Stimulated activated CD8-positive, alpha-beta memory T cell treated with anti-CD3 and anti-CD28 coated beads, Interleukin-4, amount 100 ng/mL, for 24 hours (primary cell): ENCODE measurements around the gene ZNF385A.
A peak's percentile ranks its signal among the peaks of the same experiment; 100 is the strongest.

ENCODE experiments used
- DNase-seq: peaks from one replicate; pipeline ENCODE4 v3.0.0-alpha.2; 2020; ENCODE audit warnings: low read depth

The ZNF385A gene

GRCh38 chr12:54373649-54374561 lies 10.6 kb downstream of the ZNF385A start:
- no peak for DNase-seq

- no peak for DNase-seq
Observed at GRCh38 chr12:54372113-54372806, 12.3 kb downstream of the ZNF385A start.

DNA sequence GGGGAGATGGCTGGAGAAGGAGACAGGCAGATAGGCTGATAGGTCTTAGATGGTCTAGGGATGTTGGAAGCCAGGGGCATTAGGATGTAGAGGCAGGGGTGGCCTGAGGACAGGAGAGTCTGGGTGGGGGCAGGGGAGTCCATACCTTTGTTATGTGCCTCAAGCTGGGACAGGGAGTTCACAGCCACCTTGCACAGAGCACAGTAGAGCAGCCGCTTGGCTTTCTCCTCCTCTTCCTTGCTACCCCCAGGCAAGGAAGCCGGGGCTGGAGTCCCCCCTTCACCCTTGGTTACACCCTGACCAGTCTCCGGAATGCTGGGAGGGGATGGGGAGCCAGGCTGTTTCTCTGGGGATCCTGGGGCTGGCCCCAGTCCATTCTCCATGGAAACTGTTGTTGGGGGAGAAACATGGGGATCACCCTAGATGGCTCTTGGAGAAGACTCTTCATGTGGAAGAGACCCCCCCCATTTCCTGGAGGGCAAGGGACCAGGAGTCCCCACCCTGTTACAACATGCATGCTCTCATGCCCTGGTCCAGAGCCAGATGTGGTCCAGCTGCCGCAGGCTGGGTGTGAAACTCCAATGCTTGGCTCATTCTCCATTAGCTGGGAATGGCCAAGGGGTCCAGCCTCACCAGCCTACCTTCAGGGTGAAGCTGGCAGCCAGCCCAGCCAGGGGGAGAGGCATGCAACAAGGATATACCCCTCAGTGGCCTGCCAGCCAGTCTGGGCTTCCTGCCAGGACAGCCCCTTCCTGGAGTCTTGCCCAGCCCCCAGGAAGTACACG lies 13.0 kb downstream of the ZNF385A start:
- DNase-seq = no peak

DNA sequence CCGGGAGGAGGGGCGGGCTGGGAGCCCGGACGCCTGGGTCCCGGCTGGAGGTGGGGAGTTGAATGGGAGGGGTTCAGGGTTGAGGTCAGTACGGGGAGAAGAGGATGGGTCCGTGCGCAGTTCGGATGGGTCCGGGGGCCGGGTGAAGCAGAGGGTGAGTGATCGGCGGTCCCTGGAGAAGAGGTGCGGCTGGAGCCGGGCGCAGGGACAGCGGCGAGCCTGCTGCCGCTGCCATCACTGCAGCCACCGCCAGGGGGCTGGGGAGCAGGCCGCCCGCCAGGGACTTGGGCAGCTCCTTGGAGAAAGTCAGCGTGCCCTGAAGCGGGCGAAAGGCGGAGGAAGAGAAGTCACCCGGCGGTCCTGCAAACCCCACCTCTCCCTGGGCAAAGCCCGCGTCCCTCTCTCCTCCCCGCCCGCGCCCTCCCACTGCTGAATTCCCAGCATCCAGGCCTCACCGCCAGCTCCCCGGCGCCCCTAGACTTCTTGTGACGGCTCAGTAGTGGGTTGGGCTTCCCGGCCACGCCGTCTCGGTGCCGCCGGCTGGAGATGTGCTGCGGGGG lies 14.3 kb downstream of the ZNF385A start:
- no peak for DNase-seq

GRCh38 chr12:54369597-54370131 lies 14.9 kb downstream of the ZNF385A start:
- no peak for DNase-seq

DNA sequence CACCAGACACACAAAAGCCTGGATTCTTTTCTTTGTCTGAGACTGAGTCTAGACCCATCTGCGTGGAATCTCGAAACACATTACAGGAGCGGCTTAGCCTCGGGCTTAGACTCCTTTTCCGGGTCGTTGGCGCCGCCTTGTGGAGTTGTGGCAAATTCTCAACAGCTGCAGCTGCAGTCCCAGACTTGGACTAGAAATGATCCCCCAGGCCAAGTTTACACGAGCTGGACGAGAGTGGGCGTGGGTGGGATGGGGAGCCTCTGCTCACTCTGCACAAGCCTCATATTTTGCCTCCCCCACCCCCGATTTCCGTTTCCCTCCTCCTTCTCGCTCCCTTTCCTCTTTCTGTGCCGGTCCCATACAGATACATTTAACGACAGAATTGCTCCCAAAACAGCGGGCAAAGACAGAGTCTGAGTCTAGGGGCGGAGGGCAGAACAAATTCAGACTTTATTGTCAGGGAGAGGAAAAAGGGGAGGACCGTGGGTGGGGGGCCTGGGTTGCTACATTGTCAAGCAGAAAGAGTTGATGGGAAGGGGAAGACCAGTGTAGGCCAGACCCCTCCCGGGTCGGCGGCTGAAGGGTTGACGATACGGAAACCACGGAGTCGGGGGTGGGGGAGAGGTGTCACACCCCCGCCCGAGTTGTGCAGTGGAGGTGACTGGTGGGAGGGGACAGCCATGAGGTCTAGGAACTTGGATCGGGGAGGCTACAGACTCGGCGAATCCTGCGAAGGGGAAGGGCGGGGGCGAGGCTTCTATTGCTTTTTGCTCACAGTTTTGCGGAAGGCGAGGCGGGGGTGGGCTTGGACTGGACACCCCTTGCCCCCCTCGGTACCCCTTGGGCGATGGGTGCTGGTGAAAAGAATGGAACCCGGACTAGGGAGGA lies 15.6 kb downstream of the ZNF385A start:
- DNase-seq = peak; percentile 83

DNA sequence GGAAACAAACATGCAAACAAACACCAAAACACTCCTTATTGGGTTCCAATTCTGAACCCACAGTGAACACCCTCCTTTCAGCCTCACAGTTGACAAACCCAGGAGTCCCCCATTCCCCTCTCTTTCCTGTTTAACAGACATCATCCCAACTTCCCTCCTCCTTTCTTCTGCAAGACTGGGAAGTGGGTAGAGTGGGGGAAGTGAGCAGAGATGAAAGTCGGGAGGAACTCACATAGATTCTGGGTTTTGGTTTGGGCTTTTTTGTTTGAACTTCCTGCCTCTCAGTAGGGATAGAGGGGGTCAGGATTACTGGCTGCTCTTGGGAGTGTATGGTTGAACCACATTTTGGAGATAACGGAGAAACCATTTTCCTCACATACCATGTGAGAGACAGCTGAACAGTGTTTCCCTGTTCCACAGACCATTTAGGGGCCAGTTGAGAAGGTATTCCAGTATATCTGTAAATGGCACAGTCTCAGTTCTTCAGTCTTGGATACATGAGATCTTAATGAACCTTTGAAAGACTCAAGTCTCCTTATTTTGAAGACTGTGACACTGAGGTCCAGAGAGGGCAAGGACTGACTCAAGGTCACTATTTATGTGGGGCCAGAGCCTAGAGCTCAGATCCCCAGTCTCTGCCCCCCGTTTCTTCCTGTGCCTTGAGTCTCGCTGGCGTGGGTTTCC lies 16.4 kb downstream of the ZNF385A start:
- DNase-seq = no peak

- no peak for DNase-seq
Observed at GRCh38 chr12:54364413-54364812, 20.1 kb downstream of the ZNF385A start, which contains the start of gene GPR84. Gene GPR84 (minus strand): TSS chr12:54364486. CDS start chr12:54363851, 635 bp downstream.

DNA sequence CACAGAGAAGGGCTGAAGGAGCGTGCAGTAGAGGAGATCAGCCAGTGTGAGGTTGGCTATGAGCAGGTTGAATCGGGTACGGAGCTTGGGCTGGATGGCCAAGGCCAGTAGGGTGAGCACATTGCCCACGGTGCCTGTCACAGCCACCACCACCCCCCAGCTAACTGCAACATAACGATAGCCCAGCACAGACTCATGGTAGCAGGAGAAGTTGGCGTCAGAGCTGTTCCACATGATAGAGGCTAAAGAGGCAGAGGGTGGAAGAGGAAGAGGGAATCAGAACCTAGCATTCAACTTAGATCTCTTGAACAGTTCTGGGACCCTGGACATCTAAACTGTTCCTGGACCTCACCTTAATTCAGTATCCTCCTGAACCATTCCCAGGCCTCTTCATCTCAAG lies 20.9 kb downstream of the ZNF385A start:
- DNase-seq = no peak

DNA sequence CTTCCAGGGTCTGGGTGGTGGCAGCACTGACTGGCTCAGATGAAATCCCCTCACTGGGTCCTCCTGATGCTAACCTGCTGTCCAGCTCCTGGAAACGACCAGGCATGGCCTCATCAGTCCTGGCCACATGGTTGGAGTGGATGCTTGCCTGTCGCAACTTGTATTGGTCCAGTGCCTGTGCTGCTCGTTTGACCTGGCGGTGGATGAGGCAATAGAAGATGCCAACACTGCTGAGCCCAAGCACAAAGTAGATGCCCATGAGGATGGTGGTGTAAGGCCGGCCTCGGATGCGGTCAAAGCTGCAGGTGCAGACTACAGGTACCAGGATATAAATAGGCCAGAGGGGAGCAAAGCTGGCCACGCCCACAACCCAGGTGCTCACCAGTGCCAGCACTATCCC lies 21.5 kb downstream of the ZNF385A start:
- DNase-seq = no peak

DNA sequence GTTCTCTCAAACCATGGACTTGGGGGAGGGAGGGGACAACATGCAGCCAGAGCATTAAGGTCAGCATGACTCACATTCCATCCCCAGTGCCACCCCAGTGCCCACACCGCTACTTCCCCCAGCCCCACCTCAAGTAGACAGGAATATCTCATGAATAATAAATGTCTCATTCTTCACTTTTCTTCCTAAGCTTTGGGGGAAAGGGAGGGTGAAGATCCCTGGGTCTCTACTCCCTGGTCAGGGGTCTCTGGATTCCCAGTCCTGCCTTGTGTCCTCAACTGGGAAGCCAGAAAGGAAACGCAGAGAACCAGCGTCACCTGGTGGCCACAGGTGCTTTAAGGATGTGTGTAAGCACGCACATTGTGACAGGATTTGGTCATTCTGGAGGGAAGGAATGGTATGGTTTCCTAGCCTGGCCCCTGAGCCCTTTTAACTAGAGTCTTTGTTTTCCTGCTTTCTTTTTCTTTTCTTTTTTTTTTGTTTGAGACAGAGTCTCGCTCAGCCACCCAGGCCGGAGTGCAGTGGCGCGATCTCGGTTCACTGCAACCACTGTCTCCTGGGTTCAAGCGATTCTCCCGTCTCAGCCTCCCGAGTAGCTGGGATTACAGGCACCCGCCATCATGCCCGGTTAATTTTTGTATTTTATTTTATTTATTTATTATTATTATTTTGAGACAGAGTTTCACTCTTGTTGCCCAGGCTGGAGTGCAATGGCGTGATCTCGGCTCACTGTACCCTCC lies 23.6 kb downstream of the ZNF385A start:
- no peak for DNase-seq

GRCh38 chr12:54359762-54360351 lies 24.7 kb downstream of the ZNF385A start:
- no peak for DNase-seq

DNA sequence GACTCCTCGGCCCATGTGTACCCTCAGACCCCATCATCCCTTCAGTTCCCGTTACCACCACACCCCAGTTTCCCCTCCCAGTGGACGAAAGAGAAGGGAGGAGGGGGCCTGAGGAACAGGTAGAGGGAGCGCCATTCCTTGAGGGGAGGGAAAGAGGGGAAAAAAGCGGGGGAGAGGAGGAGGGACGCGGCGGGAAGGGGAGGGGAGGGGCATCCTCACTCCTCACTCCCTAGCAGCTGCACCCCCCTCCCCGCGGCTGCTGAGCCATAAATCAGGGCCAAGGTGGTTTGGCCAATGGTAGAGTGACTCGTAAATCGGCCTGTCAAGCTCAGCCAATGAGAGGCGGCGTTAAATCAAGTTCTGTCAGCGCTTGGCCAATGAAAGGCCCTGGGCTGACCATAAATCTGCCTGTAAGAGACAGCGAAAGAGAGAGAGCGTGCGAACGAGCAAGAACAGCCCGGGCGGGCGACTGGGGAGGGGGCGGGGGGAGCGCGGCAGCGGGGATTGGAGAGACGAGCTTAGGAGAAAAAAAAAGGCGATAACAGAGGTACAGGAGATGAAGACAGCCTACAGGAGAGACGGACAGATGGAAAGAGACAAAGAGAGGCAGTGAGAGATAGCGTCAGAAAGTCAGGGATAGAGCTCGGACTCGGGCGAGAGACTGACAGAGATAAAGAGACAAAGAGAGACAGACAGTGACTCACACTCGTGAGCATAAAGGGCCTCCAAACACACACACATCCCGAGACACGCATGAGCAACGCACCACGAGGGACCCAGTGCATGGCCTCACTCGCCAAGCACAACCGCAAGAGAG lies 25.4 kb downstream of the ZNF385A start:
- DNase-seq = peak; percentile 84

- no peak for DNase-seq
Observed at GRCh38 chr12:54358191-54358944, 26.2 kb downstream of the ZNF385A start.

DNA sequence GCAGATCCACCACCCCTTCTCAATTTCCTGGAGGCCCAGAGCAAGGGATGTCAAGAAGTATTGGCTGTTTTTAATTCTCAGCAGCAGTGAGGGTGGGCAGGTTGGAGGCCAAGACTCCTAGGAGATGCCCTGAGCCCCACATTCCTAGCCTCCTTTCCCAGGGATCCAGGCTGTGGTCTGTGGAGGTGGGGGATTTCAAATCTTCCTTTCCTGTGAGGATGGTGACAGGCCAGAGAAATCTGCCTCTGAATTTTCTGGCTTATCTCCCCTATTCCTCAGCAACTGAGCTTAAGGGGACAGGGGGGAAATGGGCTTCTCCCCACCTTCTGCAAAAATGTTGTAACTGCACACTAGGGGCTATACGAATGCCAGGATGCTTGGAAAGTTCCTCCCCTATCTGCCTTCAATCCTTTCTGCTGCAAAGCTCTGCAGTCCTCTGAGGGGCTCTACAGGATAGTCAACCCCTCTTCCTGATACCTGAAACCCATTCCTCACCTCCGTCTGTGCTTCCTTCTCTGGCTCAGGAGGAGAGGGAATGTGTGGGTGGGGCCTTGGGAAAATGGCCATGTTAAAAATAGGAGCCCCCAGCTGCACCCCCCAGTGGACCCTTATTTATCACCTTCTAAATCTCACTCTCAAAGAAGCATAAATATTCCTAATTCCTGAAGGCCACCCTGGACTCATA lies 26.9 kb downstream of the ZNF385A start:
- DNase-seq = no peak

- no peak for DNase-seq
Observed at GRCh38 chr12:54356951-54357356, 27.6 kb downstream of the ZNF385A start.

DNA sequence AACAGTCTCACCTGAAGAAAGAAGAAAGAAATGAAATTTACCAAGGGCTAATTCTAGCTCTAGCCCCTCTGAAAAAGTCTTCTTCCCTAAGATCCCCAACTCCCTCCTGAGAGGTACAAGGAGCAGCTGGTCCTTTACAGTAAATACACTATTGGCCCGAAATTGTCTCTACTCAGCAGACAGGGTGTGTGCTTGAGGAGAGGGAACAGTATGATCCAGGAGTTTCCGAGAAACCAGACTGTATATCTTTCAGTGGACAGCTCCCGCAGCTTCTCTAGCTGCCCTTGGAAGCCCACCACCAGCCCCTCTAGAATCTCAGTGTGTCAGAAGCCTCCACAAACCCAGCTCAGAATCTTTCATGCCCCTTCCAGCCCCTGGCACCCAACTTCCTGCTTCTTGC lies 28.3 kb downstream of the ZNF385A start:
- DNase-seq = no peak
